Measurements from ENCODE around the gene TP53RK. TPM values are rescaled to one million over a fixed set of nuclear protein-coding genes. Genes with fewer than 3 reads are reported as not detected.

Gene TP53RK
- total RNA-seq, 1 donor from 2014 or later, result 9.6 TPM

- no peak for DNase-seq (ENCODE audit: low spot score)
Measured at GRCh38 chr20:46640044-46640443, 49.2 kb downstream of the TP53RK start.

GRCh38 chr20:46639587-46639986, 49.7 kb downstream of the TP53RK start:
- no peak for DNase-seq (ENCODE audit: low spot score)

- DNase-seq (ENCODE audit: low spot score), result no peak
Measured at GRCh38 chr20:46638898-46639274, 50.4 kb downstream of the TP53RK start.

GRCh38 chr20:46638134-46638897, 50.9 kb downstream of the TP53RK start:
- DNase-seq (ENCODE audit: low spot score), result no peak

- no peak for DNase-seq (ENCODE audit: low spot score)
Measured at GRCh38 chr20:46637427-46638133, 51.7 kb downstream of the TP53RK start.

GRCh38 chr20:46637020-46637419, 52.2 kb downstream of the TP53RK start:
- no peak for DNase-seq (ENCODE audit: low spot score)

- DNase-seq (ENCODE audit: low spot score), result no peak
Measured at GRCh38 chr20:46636514-46636913, 52.7 kb downstream of the TP53RK start.

GRCh38 chr20:46635514-46636136, 53.6 kb downstream of the TP53RK start:
- DNase-seq (ENCODE audit: low spot score), result no peak

GRCh38 chr20:46634528-46634927, 54.7 kb downstream of the TP53RK start:
- DNase-seq (ENCODE audit: low spot score), result no peak

Other genes starting within 250 kb of the TP53RK start
- 7.7 TPM for gene ZNF334, start 175.9 kb downstream of the TP53RK start, total RNA-seq
- gene OCSTAMP, start 138.8 kb downstream of the TP53RK start, total RNA-seq, result not detected
- gene SLC13A3, start 38.0 kb downstream of the TP53RK start, total RNA-seq, result 1.5 TPM
- 21.8 TPM for gene SLC2A10, start 20.2 kb upstream of the TP53RK start, total RNA-seq
- 2.1 TPM for gene EYA2, start 205.4 kb upstream of the TP53RK start, total RNA-seq